Chondrocyte (in vitro differentiated cells): ENCODE results near the gene NUDT6. TPM values are rescaled to one million over a fixed set of nuclear protein-coding genes. Genes with fewer than 3 reads are reported as not detected.

Source experiments
- DNase-seq: peaks from one replicate; pipeline ENCODE4 v3.0.0; 2021; ENCODE audit warnings: mixed read lengths, low spot score
- H3K27ac Mint-ChIP-seq: one replicate; pipeline ENCODE4 v1.8.0; 2021; ENCODE audit warnings: mild to moderate bottlenecking, moderate library complexity, mixed read lengths; ENCODE audit not compliant: unreplicated experiment
- H3K27me3 Mint-ChIP-seq: 2 replicates; pipeline ENCODE4 v1.8.0; 2021; ENCODE audit warnings: low read depth, mixed read lengths
- H3K36me3 Mint-ChIP-seq: 2 replicates; pipeline ENCODE4 v1.8.0; 2021; ENCODE audit warnings: low read depth, mixed read lengths
- H3K4me1 Mint-ChIP-seq: 2 replicates; pipeline ENCODE4 v1.8.0; 2021; ENCODE audit warnings: low read depth, mild to moderate bottlenecking, mixed read lengths
- H3K4me3 Mint-ChIP-seq: one replicate; pipeline ENCODE4 v1.8.0; 2021; ENCODE audit warnings: mild to moderate bottlenecking, moderate library complexity, mixed read lengths; ENCODE audit not compliant: unreplicated experiment
- H3K9me3 Mint-ChIP-seq: 2 replicates; pipeline ENCODE4 v1.8.0; 2021; ENCODE audit warnings: low read depth, mixed read lengths
- total RNA-seq: library from RNA; stranded (reverse); gene quantifications from 3 replicates; pipeline ENCODE4 v1.2.1, GENCODE V29; 2021
- TF ChIP-seq, protein P1 (sequence below): fragments of 200-600 bp; sonication (generic); IDR thresholded peaks from 2 replicates; pipeline ENCODE4 v1.5.0; 2021; ENCODE audit warnings: antibody characterized with exemption, mild to moderate bottlenecking, moderate library complexity

The NUDT6 gene
- total RNA-seq, 1 donor from 2014 or later: 4.2 TPM

DNA sequence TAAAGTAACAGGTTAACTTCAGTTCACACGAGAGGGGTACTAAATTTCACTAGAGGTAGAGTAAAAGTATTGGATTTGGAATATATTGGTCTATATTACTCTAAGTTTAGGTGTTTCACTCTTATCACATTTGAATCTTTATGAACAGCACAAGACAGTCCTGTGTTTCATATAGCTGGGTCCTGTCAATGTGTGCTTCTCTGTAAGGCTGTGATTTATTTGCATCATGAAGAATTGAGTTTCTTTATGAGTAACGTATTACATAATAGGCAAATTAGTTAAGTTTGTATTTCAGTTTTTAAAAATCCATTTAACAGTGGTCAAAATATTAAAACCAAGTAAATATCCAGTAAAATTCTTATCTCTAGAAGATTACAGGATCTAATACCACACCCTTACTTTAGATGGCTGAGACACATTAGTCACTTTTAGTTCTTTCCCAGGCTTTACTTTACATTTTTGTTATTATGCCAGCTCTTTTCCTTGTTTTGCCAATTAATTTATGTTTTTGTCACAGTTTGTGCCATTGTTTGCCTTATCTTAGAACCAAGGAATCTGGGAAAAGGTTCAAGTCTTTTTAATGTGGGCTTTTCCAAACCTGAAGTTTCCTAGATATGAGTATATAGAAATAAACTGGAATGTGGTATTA is 32.1 kb downstream of the NUDT6 start:
- Mint-ChIP-seq H3K4me1 (peaks cover 24% of the 10 kb centered on the region), H3K27me3 (no peaks in the 10 kb centered on the region), H3K27ac (peak overlapping the region; percentile 9), H3K4me3 (no peak overlapping the region), H3K36me3 (peaks cover 5% of the 10 kb centered on the region), H3K9me3 (no peaks in the 10 kb centered on the region)
- DNase-seq: no peak
- TF ChIP-seq, protein P1, sequence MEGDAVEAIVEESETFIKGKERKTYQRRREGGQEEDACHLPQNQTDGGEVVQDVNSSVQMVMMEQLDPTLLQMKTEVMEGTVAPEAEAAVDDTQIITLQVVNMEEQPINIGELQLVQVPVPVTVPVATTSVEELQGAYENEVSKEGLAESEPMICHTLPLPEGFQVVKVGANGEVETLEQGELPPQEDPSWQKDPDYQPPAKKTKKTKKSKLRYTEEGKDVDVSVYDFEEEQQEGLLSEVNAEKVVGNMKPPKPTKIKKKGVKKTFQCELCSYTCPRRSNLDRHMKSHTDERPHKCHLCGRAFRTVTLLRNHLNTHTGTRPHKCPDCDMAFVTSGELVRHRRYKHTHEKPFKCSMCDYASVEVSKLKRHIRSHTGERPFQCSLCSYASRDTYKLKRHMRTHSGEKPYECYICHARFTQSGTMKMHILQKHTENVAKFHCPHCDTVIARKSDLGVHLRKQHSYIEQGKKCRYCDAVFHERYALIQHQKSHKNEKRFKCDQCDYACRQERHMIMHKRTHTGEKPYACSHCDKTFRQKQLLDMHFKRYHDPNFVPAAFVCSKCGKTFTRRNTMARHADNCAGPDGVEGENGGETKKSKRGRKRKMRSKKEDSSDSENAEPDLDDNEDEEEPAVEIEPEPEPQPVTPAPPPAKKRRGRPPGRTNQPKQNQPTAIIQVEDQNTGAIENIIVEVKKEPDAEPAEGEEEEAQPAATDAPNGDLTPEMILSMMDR: no peak

DNA sequence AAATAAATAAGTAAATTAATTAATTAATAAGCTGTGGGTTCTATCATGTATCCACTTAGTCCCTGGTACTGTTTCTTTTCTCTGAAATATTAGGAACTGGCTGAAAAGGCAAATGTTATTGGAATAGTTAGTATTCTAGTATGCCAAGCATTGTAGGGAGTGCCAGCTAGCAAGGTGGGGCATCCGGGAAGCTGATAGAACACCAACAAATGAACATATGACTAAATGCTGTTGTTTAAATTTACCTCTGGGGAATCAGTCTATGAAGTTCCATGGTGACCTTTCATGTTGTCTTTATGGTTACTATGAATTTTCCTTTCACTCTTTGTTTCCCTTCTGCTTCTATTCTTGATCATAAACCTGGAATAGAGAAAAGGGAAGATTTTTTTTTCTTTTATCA is 32.7 kb downstream of the NUDT6 start:
- no peak for DNase-seq
- Mint-ChIP-seq H3K27me3 (no peaks in the 10 kb centered on the region), H3K4me1 (peaks cover 19% of the 10 kb centered on the region), H3K4me3 (no peak overlapping the region), H3K27ac (no peak overlapping the region), H3K9me3 (no peaks in the 10 kb centered on the region), H3K36me3 (peaks cover 5% of the 10 kb centered on the region)
- TF ChIP-seq, protein P1: no peak

DNA sequence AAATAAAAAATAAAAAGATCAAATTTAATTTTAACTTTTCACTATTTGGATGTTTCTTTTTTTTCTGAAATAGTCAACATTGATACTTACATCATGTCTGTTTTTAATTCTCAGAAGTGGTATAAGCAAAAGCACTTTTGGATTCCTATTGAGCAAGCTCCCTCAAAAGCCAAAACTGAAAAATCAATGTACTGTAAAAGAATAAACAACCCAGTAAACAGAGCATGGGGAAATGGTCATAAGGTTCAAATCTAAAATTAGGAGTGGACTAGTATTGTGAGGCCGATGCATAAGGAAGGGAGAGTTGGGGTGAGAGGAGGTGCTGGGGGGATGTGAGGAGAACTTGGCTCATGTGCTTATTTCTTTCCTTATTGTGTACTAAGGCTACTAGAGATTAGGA is 37.9 kb downstream of the NUDT6 start:
- no peak overlapping the region for H3K27ac Mint-ChIP-seq
- peaks cover 18% of the 10 kb centered on the region for H3K36me3 Mint-ChIP-seq
- DNase-seq: no peak
- no peak overlapping the region for H3K4me3 Mint-ChIP-seq
- H3K9me3 Mint-ChIP-seq: no peaks in the 10 kb centered on the region
- peaks cover 3% of the 10 kb centered on the region for H3K4me1 Mint-ChIP-seq
- no peaks in the 10 kb centered on the region for H3K27me3 Mint-ChIP-seq
- TF ChIP-seq, protein P1: no peak

DNA sequence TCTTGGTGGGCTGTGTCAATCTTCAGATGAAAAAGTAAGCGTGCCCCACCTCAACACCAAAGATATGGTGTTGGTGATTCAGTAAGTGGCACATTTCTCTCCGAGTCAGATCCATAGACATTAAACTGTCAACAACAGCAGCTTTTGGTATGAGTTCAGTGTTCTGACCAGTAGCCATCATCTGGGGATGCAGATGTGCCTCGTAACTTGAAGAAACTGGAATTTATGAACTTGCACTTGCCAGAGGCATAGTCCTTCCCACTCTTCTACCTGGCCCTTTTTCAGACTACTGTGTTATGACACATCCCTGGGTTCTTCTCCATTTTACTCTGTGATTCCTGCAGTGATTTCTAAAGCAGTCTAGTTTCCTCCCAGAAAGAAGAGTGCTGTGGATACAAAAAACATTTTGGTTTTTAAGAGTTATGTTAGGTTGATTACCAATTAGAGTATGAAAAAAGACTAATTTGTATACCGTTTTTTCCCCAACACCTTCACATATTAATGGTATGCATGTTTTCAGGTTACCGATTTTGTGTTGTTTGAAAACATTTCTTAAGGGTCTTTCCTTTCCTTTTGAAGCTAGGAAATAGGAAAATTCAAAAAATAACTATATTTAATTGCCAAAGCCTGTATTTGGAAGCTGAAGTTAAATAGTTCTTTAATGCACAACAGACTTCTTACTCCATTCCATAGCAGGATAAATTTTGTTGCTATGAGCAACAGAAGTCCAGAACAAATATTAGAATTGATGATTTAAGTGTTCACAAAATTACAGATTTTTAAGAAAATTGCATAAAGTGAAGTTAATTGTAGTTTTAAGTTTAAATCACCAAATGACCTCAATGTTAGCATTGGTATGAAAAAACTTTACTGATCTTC is 39.3 kb downstream of the NUDT6 start:
- Mint-ChIP-seq H3K27ac (no peak overlapping the region), H3K4me3 (no peak overlapping the region), H3K36me3 (peaks cover 26% of the 10 kb centered on the region), H3K4me1 (peaks cover 6% of the 10 kb centered on the region), H3K27me3 (no peaks in the 10 kb centered on the region), H3K9me3 (no peaks in the 10 kb centered on the region)
- TF ChIP-seq, protein P1: no peak
- no peak for DNase-seq

DNA sequence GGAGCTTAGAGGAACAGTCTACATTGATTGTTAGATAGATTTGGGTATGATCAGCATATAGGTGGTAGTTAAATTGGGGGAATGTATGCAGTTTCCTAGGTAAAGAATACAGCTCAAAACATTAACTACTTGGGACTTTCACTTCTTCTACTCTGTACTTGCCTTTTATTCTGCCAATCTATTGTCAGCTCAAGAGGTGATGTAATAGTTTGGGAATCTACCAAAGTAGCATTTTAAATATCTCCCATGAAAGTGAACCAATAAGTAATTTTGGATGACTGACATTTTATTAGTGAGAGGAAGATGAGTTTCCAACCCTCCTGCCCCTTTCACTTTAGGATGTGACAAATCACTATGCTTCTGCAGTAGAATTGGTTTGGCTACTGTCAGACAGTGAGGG is 43.4 kb downstream of the NUDT6 start:
- no peak for DNase-seq
- Mint-ChIP-seq H3K36me3 (peaks cover 24% of the 10 kb centered on the region), H3K27me3 (no peaks in the 10 kb centered on the region), H3K4me3 (no peak overlapping the region), H3K9me3 (no peaks in the 10 kb centered on the region), H3K27ac (no peak overlapping the region), H3K4me1 (peaks cover 26% of the 10 kb centered on the region)
- TF ChIP-seq, protein P1: no peak
